HepG2 (cell line): ENCODE data around the gene DDAH2. TPM values are rescaled to one million over a fixed set of nuclear protein-coding genes. Genes with fewer than 3 reads are reported as not detected.

Experiments
- ARNTL ChIP-seq: sonication (generic); formaldehyde crosslinking; IDR thresholded peaks from 2 replicates; pipeline ENCODE4 v1.4.0; 2020; ENCODE audit warnings: mild to moderate bottlenecking, missing genetic modification reagents
- CBX5 ChIP-seq: sonication (generic); formaldehyde crosslinking; IDR thresholded peaks from 2 replicates; pipeline ENCODE4 v1.4.0; 2020; ENCODE audit warnings: missing genetic modification reagents, borderline replicate concordance
- CEBPB ChIP-seq: IDR thresholded peaks from 2 replicates; pipeline ENCODE4 v1.6.1; 2011; ENCODE audit warnings: low read depth, low read length, improper control_type of control experiment, borderline replicate concordance
- DPF2 ChIP-seq: sonication (generic); formaldehyde crosslinking; IDR thresholded peaks from 2 replicates; pipeline ENCODE4 v1.4.0; 2020; ENCODE audit warnings: mild to moderate bottlenecking, low read depth, missing genetic modification reagents, borderline replicate concordance
- GMEB1 ChIP-seq: sonication (generic); formaldehyde crosslinking; IDR thresholded peaks from 2 replicates; pipeline ENCODE4 v1.5.1; 2020; ENCODE audit warnings: missing genetic modification reagents, mild to moderate bottlenecking, borderline replicate concordance
- MEF2D ChIP-seq: sonication (generic); formaldehyde crosslinking; IDR thresholded peaks from 2 replicates; pipeline ENCODE4 v1.5.1; 2020; ENCODE audit warnings: mild to moderate bottlenecking, missing genetic modification reagents
- MTA1 ChIP-seq: sonication (generic); formaldehyde crosslinking; IDR thresholded peaks from 2 replicates; pipeline ENCODE4 v1.4.0; 2020; ENCODE audit warnings: missing genetic modification reagents, mild to moderate bottlenecking, borderline replicate concordance
- MTF2 ChIP-seq: sonication (generic); formaldehyde crosslinking; IDR thresholded peaks from 2 replicates; pipeline ENCODE4 v1.5.0; 2020; ENCODE audit warnings: missing genetic modification reagents, borderline replicate concordance
- MXD3 ChIP-seq: IDR thresholded peaks from 2 replicates; pipeline ENCODE4 v1.6.1; 2016; ENCODE audit warnings: mild to moderate bottlenecking, missing biosample characterization, missing genetic modification reagents
- NPAS2 ChIP-seq: sonication (generic); formaldehyde crosslinking; IDR thresholded peaks from 2 replicates; pipeline ENCODE4 v1.8.0; 2022; ENCODE audit warnings: mild to moderate bottlenecking, missing genetic modification reagents, borderline replicate concordance
- PHF20 ChIP-seq: sonication (generic); formaldehyde crosslinking; IDR thresholded peaks from 2 replicates; pipeline ENCODE4 v1.5.0; 2020; ENCODE audit warnings: mild to moderate bottlenecking, missing genetic modification reagents
- SOX13 ChIP-seq, 3 experiments: fragments of 450-650 bp in 1 of 3; sonication (generic) in 1 of 3; formaldehyde crosslinking in 1 of 3; IDR thresholded peaks in 2 of 3; conservative IDR thresholded peaks in 1 of 3; 2 replicates each; pipeline versions ENCODE4 v1.5.0 to v1.6.1; 2016 to 2020; ENCODE audit warnings: antibody characterized with exemption in 1 of 3, mild to moderate bottlenecking in 1 of 3, missing compliant biosample characterization in 1 of 3, missing genetic modification reagents in 1 of 3, moderate library complexity in 1 of 3
- SRY ChIP-seq: sonication (generic); formaldehyde crosslinking; IDR thresholded peaks from 2 replicates; pipeline ENCODE4 v1.8.0; 2022; ENCODE audit warnings: mild to moderate bottlenecking, missing genetic modification reagents
- ZFP1 ChIP-seq: IDR thresholded peaks from 2 replicates; pipeline ENCODE4 v1.6.1; 2016
- ZFP36 ChIP-seq: fragments of 150-350 bp; IDR thresholded peaks from 2 replicates; pipeline ENCODE4 v1.6.1; 2018; ENCODE audit warnings: borderline replicate concordance, low read length, low read depth; ENCODE audit not compliant: partially characterized antibody
- ZFP36L2 ChIP-seq: sonication (generic); formaldehyde crosslinking; IDR thresholded peaks from 2 replicates; pipeline ENCODE4 v1.4.0; 2020; ENCODE audit warnings: missing genetic modification reagents
- ZFX ChIP-seq: sonication (generic); formaldehyde crosslinking; IDR thresholded peaks from 2 replicates; pipeline ENCODE4 v1.4.0; 2020; ENCODE audit warnings: mild to moderate bottlenecking, low read depth, missing genetic modification reagents, moderate library complexity
- ZFY ChIP-seq: sonication (generic); formaldehyde crosslinking; IDR thresholded peaks from 2 replicates; pipeline ENCODE4 v1.4.0; 2020; ENCODE audit warnings: missing genetic modification reagents
- ZNF160 ChIP-seq: sonication (generic); formaldehyde crosslinking; IDR thresholded peaks from 2 replicates; pipeline ENCODE4 v1.8.0; 2022; ENCODE audit warnings: mild to moderate bottlenecking, inconsistent platforms, missing genetic modification reagents
- ZNF343 ChIP-seq: sonication (generic); formaldehyde crosslinking; IDR thresholded peaks from 2 replicates; pipeline ENCODE4 v1.4.0; 2020; ENCODE audit warnings: mild to moderate bottlenecking, missing genetic modification reagents
- ZNF543 ChIP-seq: sonication (generic); formaldehyde crosslinking; IDR thresholded peaks from 2 replicates; pipeline ENCODE4 v1.4.0; 2020; ENCODE audit warnings: mild to moderate bottlenecking, missing genetic modification reagents
- ZNF646 ChIP-seq: sonication (generic); formaldehyde crosslinking; IDR thresholded peaks from 2 replicates; pipeline ENCODE4 v1.9.0; 2021; ENCODE audit warnings: mild to moderate bottlenecking, missing genetic modification reagents
- polyA plus RNA-seq, 8 experiments: library from polyadenylated mRNA; depleted of rRNA in 3 of 8; stranded (reverse) in 7 of 8; unstranded in 1 of 8; fragments of >200 nt; fragmentation: Illumina TruSeq in 4 of 8; extraction: Trizol in 4 of 8; gene quantifications; 2 replicates each; pipeline versions ENCODE4 v1.2.1 to v1.2.3, GENCODE V29; 2011 to 2016; ENCODE audit warnings: low read depth in 4 of 8, missing spikeins in 1 of 8, mixed read lengths in 1 of 8; ENCODE audit not compliant: insufficient read depth in 1 of 8
- total RNA-seq, 5 experiments: library from RNA; depleted of rRNA; stranded (reverse); fragments of >200 nt; fragmentation: Illumina TruSeq; extraction: Trizol; gene quantifications; 2 replicates each; pipeline ENCODE4 v1.2.3, GENCODE V29; 2016; ENCODE audit warnings: low read depth in 1 of 5

DDAH2 gene
- total and polyA plus RNA-seq, 2 of the 13 experiments (the other 11 are each of a cell fraction or from before 2014, with no cell fraction given): 16.4 to 21.1 TPM

GRCh38 chr6:31769684-31770371 lies 40.7 kb upstream of the DDAH2 start (continued):
- TF ChIP-seq PHF20 (CRISPR knock-in tag): no peak
- no peak for TF ChIP-seq MTF2
- TF ChIP-seq ZNF343 (CRISPR knock-in tag): no peak
- TF ChIP-seq ZFP36: no peak
- TF ChIP-seq SRY (CRISPR knock-in tag): no peak
- no peak for TF ChIP-seq CEBPB
- no peak for TF ChIP-seq ARNTL (CRISPR knock-in tag)
- TF ChIP-seq ZFP36L2 (CRISPR knock-in tag): no peak
- no peak for TF ChIP-seq ZNF160 (CRISPR knock-in tag)
- 0 out of 2 replicates have a peak, but pooled peaks have one; percentile 23 for TF ChIP-seq ZFX (CRISPR knock-in tag)
- no peak; the same call in 1 of the 2 replicates for TF ChIP-seq MXD3 (CRISPR knock-in tag)
- TF ChIP-seq ZFP1 (CRISPR knock-in tag): peak; percentile 45; the same call in 1 of the 2 replicates
- peak; percentile 54; the same call in 1 of the 2 replicates for TF ChIP-seq CBX5
- TF ChIP-seq SOX13 (IDR thresholded peaks at IDR 0.05): no peak
- TF ChIP-seq SOX13 (CRISPR knock-in tag; conservative IDR thresholded peaks at IDR 0.05 in 1 of 2, IDR thresholded peaks at IDR 0.05 in 1 of 2): peak in 1 of 2 experiments; percentile 41; a peak in 1 of 4 replicates
- TF ChIP-seq NPAS2 (CRISPR knock-in tag): no peak
- TF ChIP-seq ZNF646 (CRISPR knock-in tag): no peak
- peak; percentile 33; the same call in 1 of the 2 replicates for TF ChIP-seq MTA1 (CRISPR knock-in tag)
- no peak for TF ChIP-seq DPF2 (CRISPR knock-in tag)
- no peak for TF ChIP-seq MEF2D (CRISPR knock-in tag)
- TF ChIP-seq GMEB1: no peak
- no peak for TF ChIP-seq ZFY (CRISPR knock-in tag)
- TF ChIP-seq ZNF543 (CRISPR knock-in tag): no peak
